Measurements from ENCODE around the gene COL5A1.

DNA sequence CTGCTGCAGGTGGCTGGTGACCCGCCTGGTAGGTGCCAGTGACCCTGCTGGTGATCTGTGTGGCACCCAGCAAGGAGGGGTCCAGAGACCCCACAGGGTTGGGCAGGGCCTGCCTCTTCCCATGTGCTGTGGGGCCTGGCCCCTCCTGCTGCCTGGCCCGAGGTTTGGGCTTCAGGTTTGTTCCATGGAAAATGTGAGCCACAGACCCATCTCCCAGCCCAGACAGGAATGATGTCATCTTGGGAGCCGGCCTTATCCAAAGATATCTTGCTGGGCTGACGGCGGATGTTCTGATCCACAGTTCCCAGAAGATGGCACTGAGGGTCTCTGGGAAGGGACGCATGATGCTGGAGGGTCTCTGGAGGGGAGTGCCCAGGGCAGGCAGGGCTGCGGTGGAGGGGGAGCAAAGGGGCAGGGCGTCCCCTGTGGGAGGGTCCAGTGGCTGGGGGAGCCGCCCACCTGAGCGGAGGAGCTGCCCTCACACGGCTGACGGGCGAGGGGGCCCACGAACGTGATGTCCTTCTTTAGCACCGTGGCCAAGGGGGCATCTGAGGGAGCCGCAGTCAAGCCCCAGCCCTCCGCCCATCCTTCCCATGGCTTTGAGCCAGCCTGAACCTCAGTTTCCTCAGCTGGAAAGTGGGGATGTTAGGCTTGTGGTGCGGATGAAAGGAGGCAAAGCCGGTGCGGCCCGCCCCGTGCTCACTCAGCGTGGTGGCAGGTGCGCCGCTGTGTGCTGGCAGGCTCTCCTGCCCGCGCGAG is 68.1 kb downstream of the COL5A1 start:
- TF ChIP-seq, protein P1, sequence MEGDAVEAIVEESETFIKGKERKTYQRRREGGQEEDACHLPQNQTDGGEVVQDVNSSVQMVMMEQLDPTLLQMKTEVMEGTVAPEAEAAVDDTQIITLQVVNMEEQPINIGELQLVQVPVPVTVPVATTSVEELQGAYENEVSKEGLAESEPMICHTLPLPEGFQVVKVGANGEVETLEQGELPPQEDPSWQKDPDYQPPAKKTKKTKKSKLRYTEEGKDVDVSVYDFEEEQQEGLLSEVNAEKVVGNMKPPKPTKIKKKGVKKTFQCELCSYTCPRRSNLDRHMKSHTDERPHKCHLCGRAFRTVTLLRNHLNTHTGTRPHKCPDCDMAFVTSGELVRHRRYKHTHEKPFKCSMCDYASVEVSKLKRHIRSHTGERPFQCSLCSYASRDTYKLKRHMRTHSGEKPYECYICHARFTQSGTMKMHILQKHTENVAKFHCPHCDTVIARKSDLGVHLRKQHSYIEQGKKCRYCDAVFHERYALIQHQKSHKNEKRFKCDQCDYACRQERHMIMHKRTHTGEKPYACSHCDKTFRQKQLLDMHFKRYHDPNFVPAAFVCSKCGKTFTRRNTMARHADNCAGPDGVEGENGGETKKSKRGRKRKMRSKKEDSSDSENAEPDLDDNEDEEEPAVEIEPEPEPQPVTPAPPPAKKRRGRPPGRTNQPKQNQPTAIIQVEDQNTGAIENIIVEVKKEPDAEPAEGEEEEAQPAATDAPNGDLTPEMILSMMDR (IDR thresholded peaks at IDR 0.05), result no peak
- no peak for TF ChIP-seq POLR2A (IDR thresholded peaks at IDR 0.05)

Measured in upper lobe of left lung (tissue), 4 donors.